MM.1S (cell line): ENCODE data around the gene SLC12A6.
"Not testable (repeated sequence)": the region's sequence is repeated elsewhere in the genome, so short reads cannot be mapped to it uniquely, and the experiment has no call there.

ENCODE experiments used
- CTCF ChIP-seq: fragments of 300-600 bp; sonication (generic); IDR thresholded peaks from 2 replicates; pipeline ENCODE4 v1.5.1; 2016; ENCODE audit warnings: antibody characterized with exemption, low read length, mixed read lengths
- EZH2phosphoT487 ChIP-seq: fragments of 300-600 bp; sonication (generic); IDR thresholded peaks from 2 replicates; pipeline ENCODE4 v1.6.1; 2018; ENCODE audit warnings: antibody characterized with exemption, low read length

GRCh38 chr15:34381829-34382521 lies 44.4 kb upstream of the SLC12A6 start:
- not testable (repeated sequence) for TF ChIP-seq CTCF, EZH2phosphoT487
